ENCODE data around the gene MVB12B.

- TF ChIP-seq, protein P1, sequence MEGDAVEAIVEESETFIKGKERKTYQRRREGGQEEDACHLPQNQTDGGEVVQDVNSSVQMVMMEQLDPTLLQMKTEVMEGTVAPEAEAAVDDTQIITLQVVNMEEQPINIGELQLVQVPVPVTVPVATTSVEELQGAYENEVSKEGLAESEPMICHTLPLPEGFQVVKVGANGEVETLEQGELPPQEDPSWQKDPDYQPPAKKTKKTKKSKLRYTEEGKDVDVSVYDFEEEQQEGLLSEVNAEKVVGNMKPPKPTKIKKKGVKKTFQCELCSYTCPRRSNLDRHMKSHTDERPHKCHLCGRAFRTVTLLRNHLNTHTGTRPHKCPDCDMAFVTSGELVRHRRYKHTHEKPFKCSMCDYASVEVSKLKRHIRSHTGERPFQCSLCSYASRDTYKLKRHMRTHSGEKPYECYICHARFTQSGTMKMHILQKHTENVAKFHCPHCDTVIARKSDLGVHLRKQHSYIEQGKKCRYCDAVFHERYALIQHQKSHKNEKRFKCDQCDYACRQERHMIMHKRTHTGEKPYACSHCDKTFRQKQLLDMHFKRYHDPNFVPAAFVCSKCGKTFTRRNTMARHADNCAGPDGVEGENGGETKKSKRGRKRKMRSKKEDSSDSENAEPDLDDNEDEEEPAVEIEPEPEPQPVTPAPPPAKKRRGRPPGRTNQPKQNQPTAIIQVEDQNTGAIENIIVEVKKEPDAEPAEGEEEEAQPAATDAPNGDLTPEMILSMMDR (IDR thresholded peaks at IDR 0.05; ENCODE audit: insufficient read depth, low read length, poor library complexity, severe bottlenecking): no peak
- TF ChIP-seq EZH2phosphoT487 (conservative IDR thresholded peaks at IDR 0.05; ENCODE audit: low read length): no peak
Observed at GRCh38 chr9:126338945-126339344, 12.3 kb downstream of the MVB12B start.

Data from SU-DHL-6 (cell line).